Neuron (in vitro differentiated cells): ENCODE measurements around the gene TALDO1.
"Not testable (repeated sequence)": the region's sequence is repeated elsewhere in the genome, so short reads cannot be mapped to it uniquely, and the experiment has no call there.

Experiments
- H2AFZ ChIP-seq: one replicate; pipeline ENCODE4 v1.6.1; 2013; ENCODE audit warnings: low read depth, mild to moderate bottlenecking, inconsistent platforms, low read length, moderate library complexity
- H3K27me3 ChIP-seq: one replicate; pipeline ENCODE4 v1.6.1; 2013; ENCODE audit warnings: low read length; ENCODE audit not compliant: insufficient read depth
- H3K36me3 ChIP-seq: one replicate; pipeline ENCODE4 v1.6.1; 2013; ENCODE audit warnings: low read length; ENCODE audit not compliant: insufficient read depth
- H3K4me1 ChIP-seq: one replicate; pipeline ENCODE4 v1.6.1; 2013; ENCODE audit warnings: low read length; ENCODE audit not compliant: insufficient read depth
- H3K4me3 ChIP-seq: 2 replicates; pipeline ENCODE4 v1.5.1; 2013; ENCODE audit warnings: mild to moderate bottlenecking, low read length, moderate library complexity
- H3K9me3 ChIP-seq: one replicate; pipeline ENCODE4 v1.6.1; 2013; ENCODE audit warnings: low read length

Gene TALDO1

DNA sequence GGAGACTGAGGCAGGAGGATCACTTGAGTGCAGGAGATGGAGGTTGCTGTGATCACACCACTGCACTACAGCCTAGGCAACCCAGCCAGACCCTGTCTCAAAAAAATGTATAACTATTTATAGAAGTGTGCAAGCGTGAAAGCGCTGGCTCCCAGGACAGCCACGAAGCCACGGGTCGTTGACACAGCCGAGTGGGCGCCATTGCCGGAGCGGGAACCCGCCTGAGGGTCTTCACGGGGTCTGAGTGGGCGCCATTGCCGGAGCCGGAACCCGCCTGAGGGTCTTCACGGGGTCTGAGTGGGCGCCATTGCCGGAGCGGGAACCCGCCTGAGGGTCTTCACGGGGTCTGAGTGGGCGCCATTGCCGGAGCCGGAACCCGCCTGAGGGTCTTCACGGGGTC is 12.7 kb upstream of the TALDO1 start:
- H3K9me3 ChIP-seq, H3K36me3 ChIP-seq, H3K27me3 ChIP-seq, H3K4me3 ChIP-seq, H2AFZ ChIP-seq: not testable (repeated sequence)
- H3K4me1 ChIP-seq, result peaks cover 17% of the 10 kb centered on the region

DNA sequence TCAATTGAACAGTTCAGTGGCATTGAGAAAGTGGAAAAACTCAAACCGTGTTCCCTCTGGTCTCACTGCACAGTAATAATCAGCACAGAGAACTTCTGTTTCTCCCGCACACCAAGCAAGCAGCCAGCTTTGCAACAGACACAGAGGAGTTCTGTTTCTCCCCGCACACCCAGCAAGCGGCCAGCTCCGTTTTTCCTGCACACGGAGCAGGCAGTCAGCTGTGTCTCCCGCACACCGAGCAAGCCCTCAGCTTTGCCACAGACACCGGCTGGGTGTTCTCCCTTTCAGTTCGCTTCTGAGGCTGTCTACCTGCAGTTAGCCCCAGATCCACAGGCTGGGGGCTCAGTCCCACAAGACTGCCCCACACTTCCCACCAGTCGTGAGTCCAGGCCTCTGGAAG is 9.9 kb upstream of the TALDO1 start:
- H3K4me3 ChIP-seq, result peak overlapping the region; percentile 6
- peaks cover 21% of the 10 kb centered on the region for H3K4me1 ChIP-seq
- no peaks in the 10 kb centered on the region for H3K9me3 ChIP-seq
- no peak overlapping the region for H2AFZ ChIP-seq
- no peaks in the 10 kb centered on the region for H3K36me3 ChIP-seq
- H3K27me3 ChIP-seq, result no peaks in the 10 kb centered on the region

DNA sequence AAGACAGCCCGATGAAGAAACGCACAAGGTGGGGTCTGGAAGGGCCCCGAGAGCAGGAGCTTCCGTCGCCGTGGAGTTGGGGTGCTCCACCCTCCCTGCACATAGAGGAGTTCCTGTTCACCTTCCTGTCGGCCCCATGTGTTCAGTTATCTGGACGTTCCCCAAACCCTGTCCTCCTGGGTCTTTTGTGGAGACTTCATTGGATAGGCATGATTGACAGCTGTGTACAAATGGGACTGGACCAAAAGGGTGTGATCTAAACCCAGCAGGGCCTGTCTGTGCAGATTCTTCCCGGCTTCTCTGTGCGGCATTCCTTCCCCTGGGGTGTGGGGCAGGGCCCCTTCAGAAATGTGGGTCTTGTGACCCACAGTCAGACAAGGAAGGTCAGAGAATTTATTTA is 9.4 kb upstream of the TALDO1 start:
- not testable (repeated sequence) for H2AFZ ChIP-seq, H3K36me3 ChIP-seq, H3K9me3 ChIP-seq, H3K27me3 ChIP-seq
- peak overlapping the region; percentile 6 for H3K4me3 ChIP-seq
- H3K4me1 ChIP-seq, result peaks cover 21% of the 10 kb centered on the region

DNA sequence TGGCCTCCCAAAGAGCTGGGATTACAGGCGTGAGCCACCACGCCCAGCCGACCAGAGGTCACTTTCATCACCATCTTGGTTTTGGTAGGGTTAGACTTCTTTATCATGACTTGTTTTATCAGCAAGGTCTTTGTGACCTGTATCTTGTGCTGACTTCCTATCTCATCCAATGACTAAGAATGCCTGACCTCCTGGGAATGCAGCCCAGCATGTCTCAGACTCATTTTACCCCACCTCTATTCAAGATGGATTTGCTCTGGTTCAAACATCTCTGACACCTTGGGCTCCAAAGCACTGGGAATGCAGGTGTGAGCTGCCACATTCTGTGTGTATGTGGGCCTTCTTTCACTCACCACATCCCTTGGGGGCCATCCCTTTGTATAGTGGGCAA is 5.1 kb upstream of the TALDO1 start:
- H3K4me3 ChIP-seq, result no peak overlapping the region
- H3K36me3 ChIP-seq, result no peaks in the 10 kb centered on the region
- peaks cover 19% of the 10 kb centered on the region for H3K4me1 ChIP-seq
- H2AFZ ChIP-seq, result no peak overlapping the region
- no peaks in the 10 kb centered on the region for H3K9me3 ChIP-seq
- no peaks in the 10 kb centered on the region for H3K27me3 ChIP-seq

DNA sequence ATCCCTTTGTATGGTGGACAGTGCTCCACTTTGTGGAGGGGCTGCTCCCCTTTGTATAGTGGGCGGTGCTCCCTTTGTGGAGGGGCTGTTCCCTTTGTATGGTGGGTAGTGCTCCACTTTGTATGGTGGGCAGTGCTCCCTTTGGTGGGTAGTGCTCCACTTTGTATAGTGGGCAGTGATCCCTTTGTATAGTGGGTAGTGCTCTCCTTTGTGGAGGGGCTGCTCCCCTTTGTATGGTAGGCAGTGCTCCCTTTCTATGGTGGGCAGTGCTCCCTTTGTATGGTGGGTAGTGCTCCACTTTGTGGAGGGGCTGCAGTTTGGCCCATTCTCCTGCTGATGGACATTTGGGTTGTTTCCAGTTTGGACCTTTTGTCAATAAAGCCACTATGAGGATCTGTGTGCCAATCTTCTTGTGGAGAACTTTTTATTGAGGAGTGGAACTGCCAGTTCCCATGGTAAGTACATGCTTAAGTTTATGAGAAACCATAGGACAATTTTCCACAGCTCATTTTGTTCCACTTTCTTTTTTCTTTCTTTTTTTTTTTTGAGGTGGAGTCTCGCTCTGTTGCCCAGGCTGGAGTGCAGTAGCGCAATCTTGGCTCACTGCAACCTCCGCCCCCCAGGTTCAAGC is 4.6 kb upstream of the TALDO1 start:
- Histone ChIP-seq H2AFZ (no peak overlapping the region), H3K36me3 (no peaks in the 10 kb centered on the region), H3K4me1 (peaks cover 13% of the 10 kb centered on the region), H3K4me3 (no peak overlapping the region), H3K27me3 (no peaks in the 10 kb centered on the region), H3K9me3 (no peaks in the 10 kb centered on the region)

DNA sequence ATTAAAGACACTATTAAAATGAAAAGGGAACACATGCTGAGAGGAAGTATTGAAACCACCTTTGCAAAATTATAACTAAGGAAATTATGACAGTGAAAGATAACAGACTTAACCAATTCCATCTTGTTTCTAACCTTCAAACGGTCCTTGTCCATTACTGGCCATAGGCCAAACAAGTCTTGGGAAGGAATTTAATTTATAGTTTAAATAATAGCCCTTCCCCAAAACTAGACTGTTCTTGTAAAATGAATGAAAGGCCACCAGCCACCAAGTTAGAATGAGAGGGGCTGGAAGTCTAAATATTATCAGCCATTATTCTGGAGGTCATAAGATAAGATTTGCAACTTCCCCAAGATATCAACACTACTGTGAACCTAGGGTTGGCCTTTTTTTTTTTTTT is 1.8 kb upstream of the TALDO1 start:
- no peak overlapping the region for H2AFZ ChIP-seq
- no peak overlapping the region for H3K4me3 ChIP-seq

DNA sequence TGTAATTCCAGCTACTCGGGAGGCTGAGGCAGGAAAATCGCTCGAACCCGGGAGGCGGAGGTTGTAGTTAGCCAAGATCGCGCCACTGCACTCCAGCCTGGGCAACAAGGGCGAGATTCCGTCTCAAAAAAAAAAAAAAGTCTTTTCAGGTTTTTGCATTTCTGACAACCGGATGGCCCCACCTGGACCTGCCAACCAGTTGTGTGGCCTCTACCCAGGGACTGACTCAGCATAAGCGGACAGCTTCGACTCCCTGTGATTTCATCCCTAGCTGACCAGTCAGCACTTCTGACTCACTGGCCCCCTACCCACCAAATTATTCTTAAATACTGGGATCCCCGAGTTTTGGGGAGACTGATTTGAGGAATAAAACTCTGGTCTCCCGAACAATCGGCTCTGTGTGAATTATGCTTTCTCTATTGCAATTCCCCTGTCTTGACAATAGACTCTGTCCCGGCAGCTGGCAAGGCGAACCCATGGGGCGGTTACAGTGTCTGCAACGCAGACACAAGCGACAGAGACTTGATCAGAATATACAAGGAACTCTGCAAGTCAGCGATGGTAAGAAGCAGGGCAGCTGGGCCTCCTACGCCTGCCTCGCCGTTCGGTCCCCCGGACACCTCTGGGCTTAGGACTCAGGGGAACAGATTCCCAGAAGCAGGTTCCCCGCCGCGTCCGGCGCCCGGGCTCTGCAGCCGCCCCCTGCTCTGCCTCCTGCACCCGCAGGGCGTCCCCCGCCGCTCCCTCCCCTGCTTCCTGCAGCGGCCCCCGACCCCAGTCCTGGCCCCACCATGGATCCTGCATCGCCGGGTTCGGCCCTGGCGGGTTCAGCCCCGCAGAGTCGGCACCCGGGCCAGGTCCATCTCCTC is 741 bp upstream of the TALDO1 start:
- H3K27me3 ChIP-seq, result no peaks in the 10 kb centered on the region
- H3K9me3 ChIP-seq, result no peaks in the 10 kb centered on the region
- peak overlapping the region; percentile 92 for H2AFZ ChIP-seq
- no peaks in the 10 kb centered on the region for H3K36me3 ChIP-seq
- H3K4me1 ChIP-seq, result peaks cover 11% of the 10 kb centered on the region
- peak overlapping the region; percentile 95 for H3K4me3 ChIP-seq

More for the DNA sequence above, 1.8 kb upstream of the TALDO1 start:
- Histone ChIP-seq H3K27me3 (no peaks in the 10 kb centered on the region), H3K4me1 (peaks cover 15% of the 10 kb centered on the region), H3K9me3 (no peaks in the 10 kb centered on the region), H3K36me3 (no peaks in the 10 kb centered on the region)

DNA sequence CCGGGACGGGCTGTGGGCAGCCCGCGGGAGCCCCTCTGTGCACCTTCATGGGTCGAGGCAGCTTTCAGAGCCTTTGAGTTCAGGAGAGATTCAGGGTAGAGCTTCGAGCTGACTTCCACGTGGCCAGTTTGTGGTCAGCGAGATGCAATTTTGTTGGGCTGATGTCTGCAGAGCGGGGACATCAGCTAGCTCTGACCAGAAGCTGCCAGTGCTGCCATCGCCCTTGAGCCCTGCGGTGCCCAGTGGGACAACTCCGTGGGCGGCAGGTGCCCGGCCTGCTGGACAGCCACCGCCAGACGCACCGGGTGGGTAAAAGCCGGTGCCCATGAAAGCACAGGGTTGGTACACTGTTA is 719 bp downstream of the TALDO1 start:
- H3K27me3 ChIP-seq, result no peaks in the 10 kb centered on the region
- H2AFZ ChIP-seq, result peak overlapping the region; percentile 92
- H3K4me1 ChIP-seq, result peaks cover 11% of the 10 kb centered on the region
- no peaks in the 10 kb centered on the region for H3K9me3 ChIP-seq
- H3K36me3 ChIP-seq, result peaks cover 8% of the 10 kb centered on the region
- peak overlapping the region; percentile 95 for H3K4me3 ChIP-seq

DNA sequence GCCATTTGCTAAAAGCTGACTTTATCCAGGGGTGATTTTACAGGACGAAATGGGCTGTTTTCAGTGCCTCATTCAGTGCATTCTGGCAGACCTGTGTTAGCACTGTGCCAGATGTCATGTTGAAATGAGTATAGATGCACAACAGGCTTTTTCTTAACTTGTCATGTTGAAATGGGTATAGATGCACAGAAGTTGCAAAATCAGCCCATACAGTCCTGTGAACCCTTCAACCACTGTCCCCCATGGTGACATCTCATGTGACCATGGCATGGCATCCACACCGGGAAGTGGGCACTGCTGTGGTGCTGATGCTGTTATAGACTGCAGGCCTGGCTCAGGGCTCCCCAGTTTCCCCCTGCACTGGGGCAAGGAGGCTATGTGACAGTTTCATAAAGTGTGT is 2.5 kb downstream of the TALDO1 start:
- Histone ChIP-seq H3K9me3 (no peaks in the 10 kb centered on the region), H3K4me1 (peaks cover 11% of the 10 kb centered on the region), H3K4me3 (no peak overlapping the region), H3K27me3 (no peaks in the 10 kb centered on the region), H2AFZ (no peak overlapping the region), H3K36me3 (peaks cover 8% of the 10 kb centered on the region)

DNA sequence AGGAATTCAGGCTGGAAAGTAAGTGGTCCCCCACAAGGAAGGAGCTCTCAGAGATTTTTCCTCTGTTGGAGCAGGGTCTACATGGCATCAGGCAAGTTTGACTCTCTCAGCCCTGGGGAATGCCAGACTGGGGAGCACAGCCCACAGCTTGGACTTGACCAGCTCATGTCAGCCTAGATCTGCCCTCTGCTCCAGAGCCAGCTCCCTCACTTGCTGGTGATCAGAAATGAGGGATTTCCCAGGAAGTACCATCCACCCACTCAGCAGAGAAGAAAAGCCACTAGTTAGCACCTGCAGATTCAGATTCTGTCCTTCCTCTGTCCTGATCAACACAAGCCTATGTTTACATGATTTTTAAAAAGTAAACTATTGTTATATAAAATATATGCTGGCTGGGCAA is 13.0 kb downstream of the TALDO1 start:
- no peaks in the 10 kb centered on the region for H3K27me3 ChIP-seq
- no peaks in the 10 kb centered on the region for H3K9me3 ChIP-seq
- no peak overlapping the region for H2AFZ ChIP-seq
- H3K4me3 ChIP-seq, result no peak overlapping the region
- peaks cover 77% of the 10 kb centered on the region for H3K36me3 ChIP-seq
- no peaks in the 10 kb centered on the region for H3K4me1 ChIP-seq

DNA sequence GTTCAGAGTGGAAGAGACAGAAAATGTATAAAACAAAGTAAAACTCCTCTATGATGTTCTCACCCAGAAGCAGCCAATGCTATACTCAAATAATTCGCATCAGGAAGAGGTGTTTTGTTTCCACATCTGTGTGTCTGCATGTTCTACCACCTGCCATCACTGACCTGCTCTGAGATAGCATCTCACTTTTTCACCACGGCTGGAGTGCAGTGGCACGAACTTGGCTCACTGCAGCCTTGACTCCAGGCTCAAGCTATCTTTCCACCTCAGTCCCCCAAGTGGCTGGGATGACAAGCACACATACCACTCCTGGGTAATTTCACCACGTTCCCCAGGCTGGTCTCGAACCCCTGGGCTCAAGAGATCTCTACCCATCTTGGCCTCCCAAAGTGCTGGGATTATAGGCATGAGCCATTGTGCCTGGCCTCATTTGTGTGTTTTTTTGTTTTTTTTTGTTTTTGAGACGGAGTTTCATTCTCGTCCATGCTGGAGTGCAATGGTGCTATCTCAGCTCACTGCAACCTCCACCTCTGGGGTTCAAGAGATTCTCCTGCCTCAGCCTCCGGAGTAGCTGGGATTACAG is 14.4 kb downstream of the TALDO1 start:
- no peaks in the 10 kb centered on the region for H3K4me1 ChIP-seq
- no peak overlapping the region for H3K4me3 ChIP-seq
- no peak overlapping the region for H2AFZ ChIP-seq
- no peaks in the 10 kb centered on the region for H3K9me3 ChIP-seq
- no peaks in the 10 kb centered on the region for H3K27me3 ChIP-seq
- peaks cover 75% of the 10 kb centered on the region for H3K36me3 ChIP-seq

DNA sequence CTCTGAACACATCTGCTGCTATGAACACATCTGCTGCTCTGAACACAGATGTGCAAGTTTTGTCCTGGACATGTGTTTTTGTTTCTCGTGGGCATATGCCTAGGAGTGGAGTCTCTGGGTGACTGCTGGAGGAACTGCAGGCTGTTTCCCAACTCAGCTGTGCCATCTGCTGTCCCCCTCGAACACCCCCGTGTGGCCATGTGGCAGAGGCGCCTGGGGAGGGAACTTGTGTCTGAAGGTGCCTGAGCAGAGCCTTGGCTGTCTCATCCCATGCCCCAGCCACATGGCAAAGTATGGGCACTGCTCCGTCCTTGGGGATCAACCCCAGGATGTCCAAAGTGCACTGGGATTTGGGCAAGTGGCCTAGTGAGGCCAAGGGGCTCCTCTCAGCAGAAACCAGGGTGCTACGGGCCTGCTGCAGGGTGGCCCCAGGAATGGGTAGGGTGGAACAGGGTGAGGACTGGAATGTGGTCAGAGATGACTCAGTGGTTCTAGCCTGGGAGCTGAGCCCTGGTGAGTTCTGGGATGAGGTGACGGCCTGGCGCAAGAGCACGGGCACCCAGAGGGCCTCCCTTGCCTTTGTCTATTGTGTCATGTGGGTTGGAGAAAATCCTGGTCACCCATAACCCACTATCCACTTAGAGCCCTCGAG is 15.3 kb downstream of the TALDO1 start:
- no peak overlapping the region for H2AFZ ChIP-seq
- no peaks in the 10 kb centered on the region for H3K4me1 ChIP-seq
- H3K4me3 ChIP-seq, result no peak overlapping the region
- no peaks in the 10 kb centered on the region for H3K27me3 ChIP-seq
- H3K36me3 ChIP-seq, result peaks cover 75% of the 10 kb centered on the region
- no peaks in the 10 kb centered on the region for H3K9me3 ChIP-seq

DNA sequence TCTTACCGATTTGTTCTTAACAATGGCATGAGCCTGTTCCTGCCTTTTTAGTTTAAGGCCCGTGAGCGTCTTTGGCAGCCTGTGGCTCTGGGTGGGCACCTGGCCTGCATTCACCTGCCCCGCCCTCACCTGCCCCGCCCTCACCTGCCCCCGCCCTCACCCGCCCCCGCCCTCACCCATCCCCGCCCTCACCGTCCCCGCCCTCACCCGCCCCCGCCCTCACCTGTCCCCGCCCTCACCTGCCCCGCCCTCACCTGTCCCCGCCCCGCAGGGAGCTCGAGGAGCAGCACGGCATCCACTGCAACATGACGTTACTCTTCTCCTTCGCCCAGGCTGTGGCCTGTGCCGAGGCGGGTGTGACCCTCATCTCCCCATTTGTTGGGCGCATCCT is 15.8 kb downstream of the TALDO1 start:
- H3K27me3 ChIP-seq, result no peaks in the 10 kb centered on the region
- H3K4me3 ChIP-seq, result no peak overlapping the region
- peaks cover 73% of the 10 kb centered on the region for H3K36me3 ChIP-seq
- no peaks in the 10 kb centered on the region for H3K9me3 ChIP-seq
- no peaks in the 10 kb centered on the region for H3K4me1 ChIP-seq
- no peak overlapping the region for H2AFZ ChIP-seq
